ENCODE data around the gene NFXL1.
A peak's percentile ranks its signal among the peaks of the same experiment; 100 is the strongest.

The NFXL1 gene

GRCh38 chr4:47936336-47936735 is 22.0 kb upstream of the NFXL1 start:
- no peak for TF ChIP-seq EZH2 (IDR thresholded peaks at IDR 0.05; ENCODE audit: borderline replicate concordance, low read length)
- H3K27ac ChIP-seq (ENCODE audit: low read depth, low read length, poor library complexity, severe bottlenecking) = no peak overlapping the region
- no peaks in the 10 kb centered on the region for H4K20me1 ChIP-seq (ENCODE audit: insufficient read depth, low read length)

DNA sequence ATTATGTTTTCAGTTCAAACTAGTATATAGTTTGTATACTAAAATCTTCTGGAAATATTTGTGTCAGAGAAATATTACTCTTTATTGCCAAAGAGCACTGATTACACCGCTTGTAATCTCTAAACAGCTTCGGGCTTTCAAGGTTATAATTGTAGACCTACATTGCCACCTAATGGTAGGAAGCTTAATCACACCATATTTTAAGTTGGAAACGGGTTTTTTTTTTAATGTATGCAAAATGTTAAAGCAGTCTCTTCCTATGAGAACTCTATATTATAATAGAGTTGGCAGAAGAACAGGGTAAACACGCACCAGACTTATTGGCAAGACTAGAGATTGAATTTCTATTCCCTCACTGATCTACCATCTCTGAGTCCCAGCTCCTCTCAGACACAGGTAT is 19.5 kb upstream of the NFXL1 start:
- no peaks in the 10 kb centered on the region for H3K79me2 ChIP-seq (ENCODE audit: insufficient read depth, low read length)
- TF ChIP-seq CTCF (IDR thresholded peaks at IDR 0.05; ENCODE audit: low read length) (peak; percentile 65), EZH2 (IDR thresholded peaks at IDR 0.05; ENCODE audit: borderline replicate concordance, low read length) (no peak)
- H2AFZ ChIP-seq (ENCODE audit: low read length) = no peak overlapping the region
- H3K27ac ChIP-seq (ENCODE audit: low read depth, low read length, poor library complexity, severe bottlenecking) = no peak overlapping the region
- H3K4me3 ChIP-seq (ENCODE audit: low read depth, low read length, poor library complexity, severe bottlenecking) = no peak overlapping the region
- no peaks in the 10 kb centered on the region for H3K9me2 ChIP-seq (ENCODE audit: low read depth, low read length)
- H3K36me3 ChIP-seq (ENCODE audit: insufficient read depth, low read length) = no peaks in the 10 kb centered on the region
- no peaks in the 10 kb centered on the region for H3K27me3 ChIP-seq (ENCODE audit: insufficient read depth, low read length)
- no peaks in the 10 kb centered on the region for H3K4me1 ChIP-seq (ENCODE audit: insufficient read depth, low read length, severe bottlenecking)
- H3K9me3 ChIP-seq (ENCODE audit: low read length) = no peaks in the 10 kb centered on the region
- no peak overlapping the region for H3K9ac ChIP-seq (ENCODE audit: low read length)
- H3F3A ChIP-seq (ENCODE audit: insufficient read depth, low read length) = no peaks in the 10 kb centered on the region
- no peaks in the 10 kb centered on the region for H4K20me1 ChIP-seq (ENCODE audit: insufficient read depth, low read length)
- H3K4me2 ChIP-seq (ENCODE audit: low read length) = no peak overlapping the region

More at GRCh38 chr4:47936336-47936735, 22.0 kb upstream of the NFXL1 start:
- no peaks in the 10 kb centered on the region for H3K9me2 ChIP-seq (ENCODE audit: low read depth, low read length)
- H3K36me3 ChIP-seq (ENCODE audit: insufficient read depth, low read length) = no peaks in the 10 kb centered on the region
- H3K27me3 ChIP-seq (ENCODE audit: insufficient read depth, low read length) = no peaks in the 10 kb centered on the region
- no peaks in the 10 kb centered on the region for H3F3A ChIP-seq (ENCODE audit: insufficient read depth, low read length)
- H3K4me1 ChIP-seq (ENCODE audit: insufficient read depth, low read length, severe bottlenecking) = no peaks in the 10 kb centered on the region
- no peak overlapping the region for H3K4me2 ChIP-seq (ENCODE audit: low read length)
- H3K4me3 ChIP-seq (ENCODE audit: low read depth, low read length, poor library complexity, severe bottlenecking) = no peak overlapping the region
- no peak overlapping the region for H3K9ac ChIP-seq (ENCODE audit: low read length)
- H3K9me3 ChIP-seq (ENCODE audit: low read length) = no peaks in the 10 kb centered on the region
- H2AFZ ChIP-seq (ENCODE audit: low read length) = no peak overlapping the region
- no peaks in the 10 kb centered on the region for H3K79me2 ChIP-seq (ENCODE audit: insufficient read depth, low read length)

DNA sequence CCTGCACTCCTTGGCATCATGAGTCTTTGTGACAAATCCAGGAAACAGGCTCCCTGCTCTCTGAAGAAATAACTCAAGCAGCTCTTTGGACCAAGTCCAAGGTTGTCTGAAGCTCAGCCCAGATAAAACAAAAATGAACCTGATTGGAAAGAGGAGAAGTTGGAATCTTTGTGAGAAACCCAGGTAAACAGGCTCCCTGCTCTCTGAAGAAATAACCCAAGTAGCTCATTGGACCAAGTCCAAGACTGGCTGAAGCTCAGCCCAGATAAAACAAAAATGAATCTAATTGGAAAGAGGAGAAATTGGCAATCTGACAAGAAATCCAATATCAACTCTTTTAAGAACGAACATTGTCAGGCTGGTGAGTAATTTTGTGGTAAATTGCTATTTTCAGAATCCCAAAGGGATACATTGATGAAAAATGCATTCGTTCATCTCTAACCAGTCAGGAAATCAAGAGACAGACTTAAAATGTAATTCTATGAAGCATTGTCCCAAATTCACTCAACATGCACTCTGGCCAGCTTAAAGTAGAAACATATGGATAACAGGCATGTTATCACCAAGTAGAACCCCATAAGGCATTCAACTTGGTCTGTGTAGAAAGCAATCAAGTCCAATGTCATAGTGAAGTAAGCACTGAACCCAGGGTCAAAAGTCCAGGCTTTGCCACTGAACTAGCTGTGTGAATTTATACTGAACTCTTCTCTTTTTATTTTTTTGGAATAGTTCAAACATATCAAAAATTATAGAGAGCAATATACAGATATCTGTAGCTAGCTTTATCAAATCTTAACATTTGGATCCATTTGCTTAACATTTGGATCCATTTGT is 16.8 kb upstream of the NFXL1 start:
- Histone ChIP-seq H3K27ac (ENCODE audit: low read depth, low read length, poor library complexity, severe bottlenecking) (no peak overlapping the region), H3K4me3 (ENCODE audit: low read depth, low read length, poor library complexity, severe bottlenecking) (no peak overlapping the region), H2AFZ (ENCODE audit: low read length) (no peak overlapping the region), H3K4me2 (ENCODE audit: low read length) (no peak overlapping the region), H3K9me3 (ENCODE audit: low read length) (no peaks in the 10 kb centered on the region), H3K4me1 (ENCODE audit: insufficient read depth, low read length, severe bottlenecking) (peaks cover 4% of the 10 kb centered on the region), H3F3A (ENCODE audit: insufficient read depth, low read length) (no peaks in the 10 kb centered on the region), H3K9me2 (ENCODE audit: low read depth, low read length) (no peaks in the 10 kb centered on the region), H4K20me1 (ENCODE audit: insufficient read depth, low read length) (no peaks in the 10 kb centered on the region), H3K9ac (ENCODE audit: low read length) (no peak overlapping the region), H3K27me3 (ENCODE audit: insufficient read depth, low read length) (no peaks in the 10 kb centered on the region), H3K36me3 (ENCODE audit: insufficient read depth, low read length) (no peaks in the 10 kb centered on the region), H3K79me2 (ENCODE audit: insufficient read depth, low read length) (no peaks in the 10 kb centered on the region)
- TF ChIP-seq EZH2 (IDR thresholded peaks at IDR 0.05; ENCODE audit: borderline replicate concordance, low read length) (no peak), CTCF (IDR thresholded peaks at IDR 0.05; ENCODE audit: low read length) (no peak)

Measured in OCI-LY1 (cell line).